Hematopoietic multipotent progenitor cell treated with erythropoietin and hydrocortisone succinate and interleukin-3 and kit ligand, for 8 days (in vitro differentiated cells): Measurements from ENCODE around the gene CLDN24.
"Not testable (repeated sequence)": the region's sequence is repeated elsewhere in the genome, so short reads cannot be mapped to it uniquely, and the experiment has no call there.

Source experiments
- DNase-seq: peaks from one replicate; pipeline ENCODE4 v3.0.0-alpha.2; 2015

CLDN24 gene

DNA sequence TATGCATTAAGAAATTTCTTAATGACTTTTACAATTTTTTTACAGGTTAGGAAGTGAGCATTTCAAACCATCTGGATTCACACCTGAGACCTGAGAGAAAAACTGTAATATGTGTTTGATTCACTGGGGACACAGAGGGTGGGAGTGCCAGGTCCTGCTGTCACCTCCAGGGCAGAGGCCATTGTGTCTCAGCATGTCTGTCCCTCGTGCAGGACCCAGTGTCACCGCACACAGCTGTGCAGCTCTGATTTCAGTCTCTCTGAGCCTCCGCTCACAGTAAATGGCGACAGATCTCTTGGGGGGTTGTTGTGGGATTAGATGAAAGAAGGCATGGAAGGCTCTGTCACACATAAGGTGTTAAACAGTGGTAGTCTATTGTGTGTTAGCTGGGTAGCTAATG lies 23.0 kb upstream of the CLDN24 start:
- no peak for DNase-seq

DNA sequence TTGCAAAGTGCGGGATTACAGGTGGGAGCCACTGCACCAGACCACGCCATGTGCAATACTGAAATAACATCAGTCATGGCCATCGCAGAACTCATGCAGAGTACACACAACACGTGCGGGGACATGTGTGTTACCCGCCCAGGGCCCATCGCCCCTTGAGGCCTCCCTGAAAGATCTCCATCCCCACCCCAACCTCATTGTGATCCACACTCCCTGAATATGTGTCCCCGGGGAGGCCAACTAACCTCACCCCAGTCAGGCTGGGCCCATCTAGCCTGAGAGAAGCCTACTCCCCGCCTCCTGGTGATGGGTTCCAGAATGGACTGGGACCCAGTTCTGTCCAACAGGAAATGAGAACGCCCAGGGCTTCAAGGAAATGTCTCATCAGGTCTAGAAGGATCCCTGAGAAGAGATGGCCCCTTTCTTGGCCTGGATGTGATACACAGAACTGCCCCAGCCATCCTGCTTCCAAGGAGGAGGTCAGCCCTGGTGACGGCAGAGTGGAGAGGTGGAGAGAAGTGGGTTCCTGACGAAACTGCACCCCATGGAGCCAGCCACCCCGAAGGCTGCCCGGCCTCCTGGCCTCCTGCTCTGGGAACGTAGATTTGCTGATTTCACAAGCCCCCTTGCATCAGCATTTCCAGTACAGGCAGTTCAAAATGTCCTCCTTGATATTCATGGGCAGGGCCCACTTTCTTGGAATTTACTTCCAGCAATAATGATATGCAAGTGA lies 22.5 kb upstream of the CLDN24 start:
- no peak for DNase-seq

DNA sequence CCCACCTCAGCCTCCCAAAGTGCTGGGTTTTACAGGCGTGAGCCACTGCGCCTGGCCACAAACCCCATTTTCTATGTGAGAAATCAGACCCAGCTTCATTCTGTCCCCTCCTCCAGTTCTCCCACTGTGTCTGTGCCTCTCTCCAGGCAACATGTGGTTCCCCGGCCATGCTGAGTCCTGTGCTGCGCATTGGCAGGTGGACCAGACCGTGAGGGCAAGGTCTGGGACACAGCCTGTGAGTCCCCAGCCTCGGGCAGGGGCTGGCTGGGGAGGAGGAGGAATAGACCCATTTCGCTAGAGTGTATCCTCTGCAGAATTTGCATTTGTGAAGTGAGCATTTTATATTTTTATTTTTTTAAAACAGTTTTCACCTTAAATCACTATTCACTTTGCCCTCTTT lies 21.5 kb upstream of the CLDN24 start:
- no peak for DNase-seq

DNA sequence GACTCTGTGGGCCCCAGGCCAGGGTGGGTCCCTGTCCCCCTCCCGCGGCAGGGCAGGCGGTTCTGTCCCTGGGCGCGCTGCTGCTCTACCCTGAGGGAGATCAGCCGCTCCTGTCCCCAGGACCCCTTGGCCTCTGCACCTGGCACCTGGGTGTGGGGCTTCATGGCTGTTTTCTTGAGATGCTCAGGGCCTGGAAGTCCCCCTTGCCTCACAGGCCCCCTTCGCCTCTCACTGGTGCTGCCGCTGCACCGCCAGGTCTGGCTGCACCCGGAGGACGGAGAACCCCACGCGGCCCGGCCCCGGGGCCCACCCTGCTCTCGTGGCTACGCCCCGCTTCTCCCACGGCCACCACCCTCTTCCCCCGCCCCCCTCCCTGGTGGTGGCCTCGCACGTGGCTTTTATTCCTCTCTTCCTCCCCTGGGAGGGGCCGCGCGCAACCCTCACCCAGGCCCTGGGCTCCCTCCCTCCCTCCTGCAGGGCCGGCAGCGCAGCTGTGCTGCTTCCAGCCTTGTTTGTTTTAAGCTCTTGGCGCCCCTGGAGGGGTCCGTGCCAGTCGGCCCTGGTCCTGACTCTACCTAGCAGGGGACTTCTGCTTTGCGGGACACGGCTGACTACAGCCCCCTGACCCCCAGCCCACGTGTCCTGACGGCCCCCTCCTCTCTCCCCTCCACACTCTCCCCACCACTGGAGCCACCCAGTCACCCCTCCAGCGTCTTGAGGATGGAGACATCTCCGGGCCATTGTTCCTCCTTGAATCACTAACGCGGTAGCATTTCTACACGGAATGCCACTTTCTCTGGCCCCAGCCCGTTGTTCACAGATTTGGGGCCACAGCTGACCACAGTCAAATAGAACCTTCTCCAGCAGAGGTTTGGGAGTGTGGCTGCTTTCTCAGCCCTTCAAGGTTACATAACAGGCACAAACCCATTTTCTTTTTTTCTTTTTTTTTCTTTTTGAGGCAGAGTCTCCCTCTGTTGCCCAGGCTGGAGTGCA lies 20.6 kb upstream of the CLDN24 start:
- peak; percentile 56 for DNase-seq

DNA sequence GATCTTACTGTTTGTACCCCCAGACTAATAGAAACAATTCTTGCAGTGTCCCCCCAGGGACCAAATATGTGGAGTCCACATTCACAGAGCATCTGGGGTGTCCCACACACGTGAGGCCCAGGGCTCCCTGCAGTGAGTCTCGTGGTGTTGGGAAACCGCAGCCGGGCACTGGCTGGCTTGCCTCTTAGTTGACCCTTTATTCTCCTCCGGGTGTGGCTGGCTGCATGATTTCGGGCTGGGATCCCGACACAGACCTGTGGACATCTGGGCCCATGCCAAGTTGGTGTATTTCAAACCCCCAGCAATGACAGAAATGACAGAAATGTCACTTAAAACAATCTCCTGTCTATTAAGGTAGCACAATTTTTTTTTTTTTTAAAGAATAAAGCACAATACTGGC lies 15.6 kb upstream of the CLDN24 start:
- DNase-seq, result no peak

DNA sequence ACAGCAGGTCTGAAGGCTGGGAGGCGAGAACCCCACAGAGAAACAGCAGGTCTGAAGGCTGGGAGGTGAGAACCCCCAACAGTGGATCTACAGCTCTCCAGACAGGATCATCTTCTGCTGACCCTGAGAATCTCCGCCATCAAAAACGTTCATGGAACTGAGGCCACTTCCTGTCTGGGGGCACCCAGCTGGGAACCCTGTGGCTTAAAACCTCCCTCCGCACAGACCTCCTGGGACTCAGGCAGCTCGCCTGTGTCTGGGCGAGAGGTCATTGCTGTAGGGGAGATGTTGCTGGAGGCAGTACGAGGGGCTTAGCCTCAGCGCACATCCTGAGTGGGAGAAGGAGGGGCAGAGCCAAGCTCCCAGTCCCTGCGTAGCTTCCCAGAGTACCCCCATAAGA lies 15.1 kb upstream of the CLDN24 start:
- DNase-seq, result no peak

DNA sequence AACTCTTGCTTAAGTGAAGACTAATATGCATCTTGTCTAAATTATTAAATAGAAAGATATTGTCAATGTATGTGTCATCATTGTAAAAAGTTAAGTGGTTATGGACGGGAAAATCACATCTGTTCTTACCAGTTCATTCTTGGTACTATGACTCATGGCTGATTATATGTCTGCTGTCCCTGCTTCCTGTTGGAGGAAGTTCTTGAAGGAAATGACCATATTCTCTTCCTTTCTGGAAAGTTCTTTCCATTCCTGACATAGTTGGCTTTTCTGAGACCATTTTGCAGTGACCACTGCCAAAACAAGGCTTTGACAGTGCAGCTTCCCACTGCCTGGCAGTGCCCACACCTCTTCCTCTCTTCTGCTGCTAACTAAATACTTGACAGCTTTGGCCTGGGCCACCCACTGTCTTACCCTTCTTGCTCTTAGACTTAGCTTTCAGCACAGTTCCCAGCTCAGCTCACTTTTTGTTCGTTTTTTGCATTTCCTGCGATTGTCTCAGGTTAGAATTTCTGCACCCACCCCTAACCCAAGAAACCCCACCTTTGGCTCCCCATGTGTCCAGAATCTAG lies 13.2 kb upstream of the CLDN24 start:
- peak; percentile 15 for DNase-seq

DNA sequence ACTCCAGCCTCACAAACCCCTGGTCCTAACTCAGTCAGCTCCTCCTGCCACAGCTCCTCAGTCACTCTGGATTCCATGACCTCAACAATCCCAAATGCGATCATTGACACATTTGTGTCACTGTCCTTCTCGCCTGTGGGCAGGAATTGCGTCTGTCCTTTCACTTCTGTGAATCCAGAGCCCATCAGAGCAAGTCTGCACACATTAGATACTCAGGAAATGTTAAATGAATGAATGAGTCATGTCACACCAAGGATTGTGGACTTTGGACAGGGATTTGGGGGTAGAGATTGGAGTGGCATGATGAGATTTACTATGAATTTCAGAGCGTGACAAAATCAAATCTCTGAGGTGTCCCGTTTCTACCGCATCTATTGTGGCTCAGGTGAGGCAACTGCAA lies 11.8 kb upstream of the CLDN24 start:
- no peak for DNase-seq

DNA sequence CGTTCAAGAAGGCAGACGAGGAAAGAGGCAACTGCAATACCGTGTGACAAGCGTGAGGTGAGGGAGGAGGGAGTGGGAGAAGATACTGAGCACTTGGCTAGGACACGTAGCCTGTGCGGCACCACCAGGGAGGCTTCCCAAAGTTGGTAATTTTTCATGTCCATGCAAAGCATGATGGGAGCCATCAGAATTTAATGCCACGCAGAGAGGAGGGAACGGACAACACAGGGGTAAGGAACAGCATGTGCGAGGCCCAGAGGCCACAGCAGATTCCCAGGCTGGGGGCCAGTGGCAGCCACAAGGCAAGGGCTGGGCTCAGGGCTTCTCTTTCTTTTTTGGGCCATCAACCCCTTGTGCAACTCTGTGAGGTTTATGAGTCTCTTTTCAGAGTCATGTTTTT lies 11.0 kb upstream of the CLDN24 start:
- DNase-seq, result no peak

DNA sequence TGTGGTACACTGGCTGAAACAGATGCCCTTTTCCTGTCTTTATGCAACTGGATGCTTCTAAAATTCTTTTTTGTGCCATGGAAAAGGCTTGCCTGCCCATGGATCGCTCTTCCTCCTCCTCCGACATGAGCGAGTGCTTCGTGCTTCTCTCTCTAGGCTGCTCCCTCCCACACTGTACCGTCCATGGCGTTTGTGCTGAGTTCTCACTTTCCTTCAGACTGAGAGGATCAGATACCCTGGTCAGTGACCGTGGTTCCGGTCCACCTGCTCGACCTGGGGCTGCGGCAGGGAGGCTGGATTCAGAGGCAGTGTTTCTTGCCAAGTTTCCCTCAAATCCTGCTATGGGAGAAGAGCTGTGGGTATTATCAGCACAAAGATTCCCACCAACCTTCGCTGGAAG lies 10.2 kb upstream of the CLDN24 start:
- DNase-seq, result no peak

DNA sequence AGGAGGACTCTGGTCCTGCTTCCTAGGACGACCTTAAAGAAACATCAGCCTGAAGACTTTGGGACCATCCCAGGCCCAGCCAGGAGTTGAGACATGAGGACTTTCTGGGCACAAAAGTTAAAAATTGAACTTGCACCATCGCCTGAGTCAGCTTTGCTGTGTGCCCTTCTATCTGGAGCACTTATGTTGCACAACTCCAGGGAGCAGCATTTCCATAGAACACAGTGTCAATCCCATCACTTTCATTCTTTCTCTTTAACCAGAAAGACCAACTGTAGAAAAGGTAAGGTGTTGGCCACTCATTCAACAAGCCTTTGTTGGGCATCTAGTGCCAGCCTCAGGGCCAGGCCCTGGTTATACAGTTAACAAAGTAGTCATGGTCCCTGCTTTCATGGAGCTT lies 8.6 kb upstream of the CLDN24 start:
- no peak for DNase-seq

DNA sequence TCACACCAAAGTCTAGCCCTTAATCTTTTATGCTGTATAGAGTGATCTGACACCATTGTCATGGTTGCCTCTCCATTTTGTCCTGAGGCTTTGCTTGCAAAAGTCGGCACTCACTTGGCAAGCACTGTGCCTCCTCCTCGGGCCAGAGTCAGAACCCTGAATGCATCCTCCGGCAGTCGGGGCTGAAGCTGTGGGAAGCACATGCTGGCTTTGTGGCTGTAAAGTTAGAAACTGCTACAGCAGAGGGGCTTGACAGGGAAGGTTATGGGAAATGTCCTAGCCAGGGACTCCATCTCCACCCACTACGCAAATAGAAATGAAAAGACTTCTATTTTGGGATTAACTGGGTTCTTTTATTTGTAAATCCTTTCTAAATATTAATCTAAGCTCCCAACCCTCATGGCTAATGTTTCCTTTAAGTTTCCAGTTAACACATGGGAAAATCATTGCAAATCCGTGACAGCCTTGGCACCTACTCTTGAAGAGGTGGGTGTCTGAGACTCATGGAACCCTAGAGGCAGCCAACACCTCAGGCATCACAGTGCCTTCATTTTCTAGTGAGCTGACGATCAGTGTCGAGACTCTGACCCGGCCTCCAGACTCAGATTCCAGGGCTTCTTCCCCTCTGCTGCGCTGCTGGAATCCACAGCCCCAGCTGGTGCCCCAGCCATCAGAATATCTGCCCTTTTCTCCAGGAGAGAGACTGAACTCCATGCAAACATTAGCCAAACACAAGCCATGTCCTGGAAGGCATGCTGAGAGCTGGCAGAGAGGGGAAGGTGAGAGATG lies 7.9 kb upstream of the CLDN24 start:
- DNase-seq, result no peak

DNA sequence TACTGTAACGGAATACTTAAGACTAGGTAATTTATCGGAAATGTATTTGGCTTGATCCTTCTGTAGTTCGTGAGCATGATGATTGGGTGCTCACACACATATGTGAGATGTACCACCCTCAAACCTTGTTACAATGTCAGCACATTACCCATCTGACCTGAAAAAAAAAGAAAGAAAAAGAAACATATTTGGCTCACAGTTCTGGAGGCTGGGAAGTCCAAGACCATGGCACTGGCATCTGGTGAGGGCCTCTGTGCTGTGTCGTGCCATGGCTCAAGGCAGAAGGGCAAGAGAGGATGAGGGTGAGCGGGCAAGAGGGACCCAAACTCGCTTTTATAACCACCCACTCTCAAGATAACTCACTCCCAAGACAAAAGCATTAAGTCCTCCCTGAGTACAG lies 7.0 kb upstream of the CLDN24 start:
- DNase-seq, result no peak

DNA sequence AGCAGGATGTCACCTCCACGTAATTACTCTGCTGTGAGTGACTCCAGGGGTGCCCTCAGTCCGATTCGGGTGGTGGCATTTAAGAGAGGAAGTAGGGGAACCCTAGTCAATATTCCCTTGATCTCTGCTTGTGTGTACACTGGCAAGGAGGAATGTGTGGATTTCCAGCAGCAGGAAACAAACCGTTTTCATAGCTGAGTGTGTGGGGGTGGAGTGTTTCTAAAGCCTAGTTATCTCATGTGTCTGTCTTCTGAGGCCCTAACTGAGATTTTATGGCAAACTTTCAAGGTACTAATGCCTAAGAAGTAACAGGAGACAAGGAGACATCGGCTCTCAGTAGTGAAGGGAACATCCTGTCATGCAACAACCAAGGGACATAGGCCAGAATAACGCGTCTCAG lies 6.6 kb upstream of the CLDN24 start:
- DNase-seq, result no peak

DNA sequence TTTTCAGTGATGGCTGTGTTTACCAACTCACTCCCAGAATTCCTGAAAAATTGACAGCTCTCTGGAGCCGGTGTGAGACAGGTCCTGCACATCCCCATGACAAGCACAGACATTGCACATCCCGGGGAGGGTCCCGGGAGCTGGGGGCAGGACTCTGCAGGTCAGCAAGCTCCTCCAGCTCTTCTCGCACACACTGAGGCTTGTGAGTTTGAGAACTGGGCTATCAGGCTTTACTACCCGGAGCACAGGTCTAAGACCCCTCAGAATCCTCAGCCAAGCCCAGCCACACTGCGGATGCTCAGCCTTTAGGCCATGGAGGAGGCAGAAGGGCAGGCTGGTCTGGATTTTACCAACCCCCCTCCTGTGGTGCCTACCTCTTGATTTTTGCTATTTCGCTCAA lies 5.6 kb upstream of the CLDN24 start:
- DNase-seq, result no peak

DNA sequence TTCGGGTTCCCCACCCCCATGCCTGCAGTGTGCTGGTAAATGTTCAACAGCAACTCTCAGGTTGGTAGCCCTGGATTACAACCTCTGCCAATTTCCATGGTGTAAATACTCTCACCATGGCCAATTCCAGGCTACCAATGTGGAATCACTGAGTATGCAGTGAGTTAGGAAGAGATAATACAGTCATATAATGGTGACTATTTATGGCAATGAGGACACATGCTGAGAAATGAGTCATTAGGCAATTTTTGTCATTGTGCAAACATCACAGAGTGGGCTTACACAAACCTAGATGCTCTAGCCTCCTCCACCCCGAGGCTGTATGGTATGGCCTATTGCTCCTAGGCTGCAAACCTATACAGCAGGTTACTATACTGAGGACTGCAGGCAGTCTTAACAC lies 4.6 kb upstream of the CLDN24 start:
- DNase-seq, result no peak

DNA sequence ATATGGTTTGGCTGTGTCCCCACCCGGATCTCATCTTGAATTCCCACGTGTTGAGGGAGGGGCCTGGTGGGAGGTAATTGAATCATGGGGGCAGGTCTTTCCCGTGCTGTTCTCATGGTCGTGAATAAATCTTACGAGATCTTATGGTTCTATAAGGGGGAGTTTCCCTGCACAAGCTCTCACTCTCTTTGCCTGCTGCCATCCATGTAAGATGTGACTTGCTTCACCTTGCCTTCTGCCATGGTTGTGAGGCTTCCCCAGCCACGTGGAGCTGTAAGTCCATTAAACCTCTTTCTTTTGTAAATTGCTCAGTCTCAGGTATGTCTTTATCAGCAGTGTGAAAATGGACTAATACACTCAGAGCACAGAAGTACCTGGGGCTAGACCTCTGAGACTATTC lies 4.2 kb upstream of the CLDN24 start:
- not testable (repeated sequence) for DNase-seq

DNA sequence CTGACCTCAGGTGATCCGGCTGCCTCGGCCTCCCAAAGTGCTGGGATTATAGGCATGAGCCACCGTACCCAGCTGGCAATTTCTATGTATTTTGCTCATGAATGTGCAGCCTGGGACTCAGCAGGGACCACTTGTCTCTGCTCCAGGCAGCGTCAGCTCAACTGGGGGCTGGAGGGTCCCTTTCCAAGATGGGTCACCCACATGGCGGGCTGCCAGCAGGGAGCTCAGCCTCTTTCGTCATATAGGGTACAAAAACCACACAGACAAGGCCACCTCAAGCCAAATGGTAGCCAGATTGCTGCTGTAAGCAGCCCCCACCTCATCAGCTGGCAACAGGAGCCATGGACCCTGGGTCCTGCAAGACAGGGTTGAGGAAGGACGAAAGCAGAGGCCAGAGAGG lies 2.4 kb upstream of the CLDN24 start:
- no peak for DNase-seq

DNA sequence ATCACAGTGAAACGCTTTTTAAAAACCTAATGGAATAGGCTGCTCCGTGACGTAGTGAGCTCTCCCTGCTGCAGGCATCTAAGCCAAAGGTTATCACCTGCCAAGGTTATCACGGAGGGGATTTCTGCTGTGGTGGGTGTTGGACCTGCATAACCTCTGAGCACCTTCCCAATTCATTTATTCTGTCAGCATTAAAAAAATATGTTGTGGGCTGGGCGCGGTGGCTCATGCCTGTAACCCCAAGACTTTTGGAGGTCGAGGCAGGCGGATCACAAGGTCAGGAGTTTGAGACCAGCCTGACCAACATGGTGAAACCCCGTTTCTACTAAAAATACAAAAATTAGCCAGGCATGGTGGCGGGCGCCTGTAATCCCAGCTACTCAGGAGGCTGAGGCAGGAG lies 1.8 kb upstream of the CLDN24 start:
- DNase-seq, result not testable (repeated sequence)

DNA sequence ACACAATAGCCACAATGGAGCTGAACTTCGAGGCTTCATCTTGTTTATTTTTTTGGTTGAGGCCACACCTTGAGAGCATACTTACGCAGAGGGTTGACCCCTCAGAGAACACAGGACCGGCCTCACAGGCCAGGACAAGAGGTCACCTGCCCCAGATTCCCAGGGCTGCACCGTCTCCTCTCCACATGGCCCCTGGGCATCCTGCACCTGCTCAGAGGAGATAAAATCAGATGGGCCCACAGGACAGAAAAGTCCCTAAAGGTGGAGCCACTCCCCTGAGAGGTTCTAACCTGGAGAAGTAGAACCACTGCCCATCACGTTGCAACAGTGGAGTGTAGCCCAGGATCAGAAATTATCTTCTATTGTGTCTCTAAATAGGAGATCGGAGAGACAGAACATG lies 1.1 kb upstream of the CLDN24 start:
- DNase-seq, result no peak

DNA sequence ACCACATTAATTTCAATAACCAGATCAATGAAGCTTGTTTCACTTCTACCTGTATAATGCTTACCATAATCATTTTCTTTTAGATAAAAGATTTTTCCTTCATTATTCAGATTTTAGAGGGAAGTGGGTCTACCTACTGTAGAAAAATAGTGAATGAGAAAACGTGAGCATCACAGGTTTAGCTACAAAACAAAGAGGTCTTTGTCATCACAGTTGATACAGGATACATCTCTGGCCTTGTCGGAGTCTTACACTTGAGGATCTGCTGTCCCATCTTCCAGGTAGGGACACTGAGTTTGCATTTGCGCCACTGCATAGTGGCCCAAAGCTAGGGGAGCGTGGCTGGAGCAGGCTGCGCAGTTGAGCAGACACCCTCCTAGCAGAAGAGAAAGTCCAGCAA lies 710 bp downstream of the CLDN24 start:
- no peak for DNase-seq

DNA sequence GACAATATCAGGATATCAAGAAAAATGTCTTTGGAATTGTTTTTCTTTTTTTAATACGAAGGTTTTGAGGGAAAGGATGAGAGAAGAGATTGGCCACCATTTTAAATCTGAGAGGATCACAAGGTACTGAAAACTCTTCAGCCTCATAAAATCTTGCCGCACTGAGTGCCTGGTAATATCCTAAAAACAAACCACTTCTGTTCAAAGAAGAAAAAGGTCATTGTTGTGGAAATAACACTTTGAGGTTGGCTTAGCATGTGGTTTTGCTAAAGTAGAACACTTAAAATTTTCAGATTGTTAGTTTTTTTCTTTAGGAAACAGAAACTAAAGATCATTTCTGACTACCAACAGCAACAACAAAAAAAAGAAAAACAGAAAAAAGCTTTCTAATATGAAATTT lies 1.1 kb downstream of the CLDN24 start:
- no peak for DNase-seq
